ENCODE measurements around the gene PSMC1.

GRCh38 chr14:90299408-90299807 is 43.1 kb downstream of the PSMC1 start:
- TF ChIP-seq, protein P1, sequence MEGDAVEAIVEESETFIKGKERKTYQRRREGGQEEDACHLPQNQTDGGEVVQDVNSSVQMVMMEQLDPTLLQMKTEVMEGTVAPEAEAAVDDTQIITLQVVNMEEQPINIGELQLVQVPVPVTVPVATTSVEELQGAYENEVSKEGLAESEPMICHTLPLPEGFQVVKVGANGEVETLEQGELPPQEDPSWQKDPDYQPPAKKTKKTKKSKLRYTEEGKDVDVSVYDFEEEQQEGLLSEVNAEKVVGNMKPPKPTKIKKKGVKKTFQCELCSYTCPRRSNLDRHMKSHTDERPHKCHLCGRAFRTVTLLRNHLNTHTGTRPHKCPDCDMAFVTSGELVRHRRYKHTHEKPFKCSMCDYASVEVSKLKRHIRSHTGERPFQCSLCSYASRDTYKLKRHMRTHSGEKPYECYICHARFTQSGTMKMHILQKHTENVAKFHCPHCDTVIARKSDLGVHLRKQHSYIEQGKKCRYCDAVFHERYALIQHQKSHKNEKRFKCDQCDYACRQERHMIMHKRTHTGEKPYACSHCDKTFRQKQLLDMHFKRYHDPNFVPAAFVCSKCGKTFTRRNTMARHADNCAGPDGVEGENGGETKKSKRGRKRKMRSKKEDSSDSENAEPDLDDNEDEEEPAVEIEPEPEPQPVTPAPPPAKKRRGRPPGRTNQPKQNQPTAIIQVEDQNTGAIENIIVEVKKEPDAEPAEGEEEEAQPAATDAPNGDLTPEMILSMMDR (IDR thresholded peaks at IDR 0.05; ENCODE audit: low read depth, low read length, missing input control), result no peak
- TF ChIP-seq, protein P2, sequence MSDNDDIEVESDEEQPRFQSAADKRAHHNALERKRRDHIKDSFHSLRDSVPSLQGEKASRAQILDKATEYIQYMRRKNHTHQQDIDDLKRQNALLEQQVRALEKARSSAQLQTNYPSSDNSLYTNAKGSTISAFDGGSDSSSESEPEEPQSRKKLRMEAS (IDR thresholded peaks at IDR 0.05), result no peak
- TF ChIP-seq TAF1 (conservative IDR thresholded peaks at IDR 0.05), result no peak
- TF ChIP-seq SP1 (IDR thresholded peaks at IDR 0.05), result no peak
- TF ChIP-seq ATF3 (IDR thresholded peaks at IDR 0.05), result no peak
- no peak for TF ChIP-seq HNF4A (conservative IDR thresholded peaks at IDR 0.05)
- TF ChIP-seq REST (IDR thresholded peaks at IDR 0.05), result no peak
- TF ChIP-seq RAD21 (IDR thresholded peaks at IDR 0.05), result no peak
